MM.1S (cell line): ENCODE results near the gene C1QTNF3.
"Not testable (repeated sequence)": the region's sequence is repeated elsewhere in the genome, so short reads cannot be mapped to it uniquely, and the experiment has no call there.

Experiments
- CTCF ChIP-seq: fragments of 300-600 bp; sonication (generic); IDR thresholded peaks from 2 replicates; pipeline ENCODE4 v1.5.1; 2016; ENCODE audit warnings: antibody characterized with exemption, low read length, mixed read lengths
- EZH2phosphoT487 ChIP-seq: fragments of 300-600 bp; sonication (generic); IDR thresholded peaks from 2 replicates; pipeline ENCODE4 v1.6.1; 2018; ENCODE audit warnings: antibody characterized with exemption, low read length

GRCh38 chr5:34091039-34091438 is 48.0 kb upstream of the C1QTNF3 start:
- not testable (repeated sequence) for TF ChIP-seq CTCF, EZH2phosphoT487
